GM19395 (cell line): ENCODE measurements around the gene PPP1R12B.
A peak's percentile ranks its signal among the peaks of the same experiment; 100 is the strongest.
"Not testable (repeated sequence)": the region's sequence is repeated elsewhere in the genome, so short reads cannot be mapped to it uniquely, and the experiment has no call there.

Experiments used
- ATAC-seq: cut with Tn5 transposase; IDR thresholded peaks from one replicate; pipeline ENCODE4 v1.9.1; 2021; ENCODE audit warnings: mild to moderate bottlenecking, moderate library complexity; ENCODE audit not compliant: unreplicated experiment

Gene PPP1R12B

DNA sequence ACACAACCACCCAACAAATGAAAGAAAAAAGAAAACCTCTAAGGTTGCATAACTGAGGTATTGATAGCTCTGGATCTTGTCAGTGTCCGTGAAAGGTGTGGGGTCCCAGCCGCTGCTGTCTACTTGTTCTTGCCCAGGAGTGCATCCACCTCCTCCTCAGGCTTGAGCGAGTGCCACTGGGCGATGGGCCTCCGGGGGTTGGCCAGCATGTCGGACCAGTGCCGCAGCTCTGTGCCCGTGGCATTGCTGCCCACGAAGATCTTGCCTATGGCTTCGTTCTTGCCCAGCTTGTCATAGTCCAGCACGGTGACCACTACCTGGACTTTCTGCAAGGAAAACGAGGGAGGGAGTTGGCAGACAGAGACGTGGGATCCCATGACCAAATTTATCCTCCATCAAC, 248.1 kb downstream of the PPP1R12B start:
- ATAC-seq, result no peak

DNA sequence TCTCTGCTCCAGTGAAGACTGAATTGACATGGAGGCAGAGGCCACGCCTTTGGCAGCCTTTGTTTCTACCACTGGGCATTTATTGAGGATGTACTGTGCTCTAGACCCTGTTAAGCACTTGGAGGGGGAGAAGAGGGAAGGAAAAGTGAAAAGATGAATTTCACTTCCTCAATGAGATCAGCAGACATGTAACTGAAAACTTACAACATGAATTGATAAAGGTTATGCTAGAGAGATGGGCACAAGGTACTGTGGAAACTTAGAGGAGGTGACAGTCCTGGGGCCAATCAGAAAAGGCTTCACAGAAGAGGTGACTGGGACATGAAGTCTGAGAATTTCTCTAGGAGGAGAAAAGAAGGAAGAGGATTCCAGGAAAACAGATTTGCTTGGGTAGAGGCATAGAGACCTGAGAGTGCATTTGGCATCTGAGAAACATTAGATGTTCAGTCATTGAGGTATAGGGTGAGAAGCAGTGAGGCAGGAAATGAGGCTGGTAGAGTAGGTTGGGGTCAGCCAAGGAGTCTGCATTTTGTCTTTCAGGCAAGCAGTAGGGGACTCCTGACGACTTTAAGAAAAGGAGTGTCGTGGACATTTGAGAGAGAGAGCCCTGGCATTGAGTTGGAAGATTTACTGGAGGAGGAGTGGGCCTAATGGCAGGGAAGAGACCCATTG, 248.7 kb downstream of the PPP1R12B start:
- ATAC-seq, result no peak

DNA sequence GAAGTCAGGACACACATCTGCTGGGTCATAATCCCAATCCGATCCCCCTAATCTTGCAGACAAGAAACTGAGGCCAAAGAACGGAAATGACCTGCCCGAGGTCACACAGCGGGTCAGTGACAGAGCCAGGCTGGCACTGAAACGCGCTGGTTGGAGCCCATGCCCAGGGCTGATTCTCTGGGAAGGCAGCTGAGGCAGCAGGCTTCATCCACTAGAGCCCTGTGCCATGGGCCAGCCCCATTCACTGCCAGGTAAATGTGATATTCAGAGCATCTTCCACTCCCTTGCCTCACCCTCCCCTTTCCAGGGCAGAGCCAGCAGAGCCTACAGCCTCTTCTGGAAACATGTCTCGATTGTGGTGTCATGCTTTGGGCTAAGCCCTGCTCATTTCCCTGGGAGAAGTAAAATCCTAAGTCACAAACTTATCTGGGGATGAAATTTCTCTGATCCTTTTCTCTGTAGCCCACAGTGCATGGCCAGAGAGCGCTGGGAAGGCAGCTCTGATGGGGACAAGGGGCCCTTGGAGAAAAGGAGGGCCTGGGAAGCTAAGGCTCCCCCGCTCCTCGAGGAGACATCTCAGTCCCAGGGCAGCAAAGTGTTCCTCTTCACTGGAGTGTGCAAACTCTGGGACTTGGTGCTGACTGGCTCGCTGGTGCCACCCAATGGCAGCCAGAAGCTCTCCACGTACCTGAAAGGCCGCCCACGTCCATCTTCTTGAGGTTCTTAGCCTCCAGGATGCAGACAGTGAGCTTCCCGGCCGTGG, 251.4 kb downstream of the PPP1R12B start:
- ATAC-seq, result no peak

DNA sequence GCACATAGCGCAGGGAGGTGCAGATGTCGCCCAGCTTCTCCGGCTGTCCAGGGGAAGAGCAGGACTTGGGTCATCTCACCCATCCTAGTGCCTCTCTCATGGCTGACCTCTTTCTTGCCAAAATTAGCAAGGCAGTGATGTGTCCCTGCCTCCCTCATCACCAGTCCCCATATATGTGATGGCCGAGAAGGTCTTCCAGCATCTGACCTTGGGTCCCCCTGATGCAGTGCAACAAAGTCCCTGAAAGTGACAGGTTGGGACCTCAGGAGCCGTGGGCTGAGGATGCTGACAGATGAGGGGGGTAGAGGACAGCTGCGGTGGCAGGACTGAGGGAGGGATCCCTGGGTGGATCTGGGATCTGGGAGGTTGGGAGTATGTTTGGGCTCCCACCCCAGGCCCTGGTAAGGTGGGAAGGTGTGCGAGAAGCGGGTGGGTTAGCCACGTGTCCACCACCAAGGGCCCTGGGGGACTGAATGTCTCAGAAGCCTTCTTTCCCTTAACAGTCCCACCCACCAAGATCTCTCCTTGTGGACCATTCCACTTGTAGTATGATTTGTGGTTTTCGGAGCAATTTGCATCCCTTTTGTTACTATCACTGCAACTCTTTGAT, 252.0 kb downstream of the PPP1R12B start:
- ATAC-seq, result no peak

DNA sequence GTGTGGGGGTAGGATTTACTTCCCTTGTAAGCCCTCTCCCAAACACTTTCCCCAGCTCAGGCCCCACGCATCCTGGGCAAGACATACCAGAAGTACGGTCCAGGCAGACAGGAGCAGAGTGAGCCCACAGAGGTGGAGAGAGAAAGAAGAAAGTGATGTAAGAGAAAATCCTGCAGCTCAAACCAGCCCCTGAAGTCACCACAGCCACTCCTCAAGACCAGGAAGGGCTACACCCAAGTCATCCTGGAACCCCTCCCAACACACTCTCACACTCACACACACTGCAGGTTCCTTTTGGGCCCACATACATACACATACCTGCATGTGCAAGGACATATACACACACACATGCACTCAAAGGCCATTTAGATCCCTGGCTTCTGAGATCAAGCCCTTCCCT, 254.9 kb downstream of the PPP1R12B start:
- no peak for ATAC-seq

DNA sequence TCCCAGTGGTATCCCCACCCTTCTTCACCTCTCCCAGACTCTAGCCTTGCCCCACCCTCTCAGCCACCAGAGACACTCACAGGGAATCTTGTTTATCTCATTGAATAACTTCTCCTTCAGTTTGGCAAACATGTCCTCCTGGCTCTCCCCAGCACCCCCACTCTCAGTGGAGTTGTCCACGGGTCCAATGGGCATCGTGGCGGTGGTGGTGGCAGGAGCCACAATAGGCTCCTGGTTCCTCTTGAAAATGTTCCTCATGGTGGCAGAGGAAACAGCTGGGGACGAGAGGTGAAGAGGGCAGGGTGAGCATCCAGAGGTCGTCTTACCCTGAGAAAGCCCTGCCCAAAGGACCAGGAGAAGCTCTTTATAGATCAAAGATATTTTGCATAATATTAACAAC, 257.0 kb downstream of the PPP1R12B start:
- ATAC-seq, result no peak

DNA sequence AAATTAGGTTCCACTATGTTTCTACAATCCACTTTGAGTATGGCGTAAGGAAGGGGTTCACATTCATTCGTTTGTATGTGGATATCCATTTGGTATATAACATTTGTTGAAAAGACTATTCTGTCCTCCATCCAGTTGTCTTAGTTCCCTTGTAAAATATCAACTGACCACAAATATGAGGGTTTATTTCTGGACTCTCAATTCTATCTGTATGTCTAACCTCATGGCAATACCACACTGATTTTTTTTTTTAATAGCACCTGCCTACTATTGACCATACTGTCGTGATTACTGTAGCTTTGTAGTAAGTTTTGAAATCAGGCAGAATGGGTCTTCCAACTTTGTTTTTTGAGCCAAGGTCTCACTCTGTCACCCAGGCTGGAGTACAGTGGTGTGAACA, 263.5 kb downstream of the PPP1R12B start:
- not testable (repeated sequence) for ATAC-seq

DNA sequence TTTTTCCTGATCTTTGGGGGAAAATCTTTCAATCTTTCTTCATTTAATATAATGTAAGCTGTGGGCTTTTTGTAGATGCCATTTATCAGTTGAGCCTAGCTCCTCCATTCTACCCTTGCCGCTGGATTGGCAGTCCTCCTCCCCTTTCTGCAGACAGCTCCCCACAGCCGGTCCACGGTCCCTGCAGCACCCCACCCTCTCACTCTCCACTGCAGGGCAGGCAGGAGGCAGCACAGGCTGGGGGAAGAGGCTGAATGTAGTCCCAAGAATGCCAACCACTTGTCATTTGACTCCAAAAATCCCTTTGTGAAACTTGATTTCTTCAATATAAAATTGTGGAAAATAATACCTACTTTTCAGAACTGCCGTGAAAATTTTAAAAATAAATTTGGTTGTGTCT, 265.1 kb downstream of the PPP1R12B start:
- ATAC-seq, result no peak

DNA sequence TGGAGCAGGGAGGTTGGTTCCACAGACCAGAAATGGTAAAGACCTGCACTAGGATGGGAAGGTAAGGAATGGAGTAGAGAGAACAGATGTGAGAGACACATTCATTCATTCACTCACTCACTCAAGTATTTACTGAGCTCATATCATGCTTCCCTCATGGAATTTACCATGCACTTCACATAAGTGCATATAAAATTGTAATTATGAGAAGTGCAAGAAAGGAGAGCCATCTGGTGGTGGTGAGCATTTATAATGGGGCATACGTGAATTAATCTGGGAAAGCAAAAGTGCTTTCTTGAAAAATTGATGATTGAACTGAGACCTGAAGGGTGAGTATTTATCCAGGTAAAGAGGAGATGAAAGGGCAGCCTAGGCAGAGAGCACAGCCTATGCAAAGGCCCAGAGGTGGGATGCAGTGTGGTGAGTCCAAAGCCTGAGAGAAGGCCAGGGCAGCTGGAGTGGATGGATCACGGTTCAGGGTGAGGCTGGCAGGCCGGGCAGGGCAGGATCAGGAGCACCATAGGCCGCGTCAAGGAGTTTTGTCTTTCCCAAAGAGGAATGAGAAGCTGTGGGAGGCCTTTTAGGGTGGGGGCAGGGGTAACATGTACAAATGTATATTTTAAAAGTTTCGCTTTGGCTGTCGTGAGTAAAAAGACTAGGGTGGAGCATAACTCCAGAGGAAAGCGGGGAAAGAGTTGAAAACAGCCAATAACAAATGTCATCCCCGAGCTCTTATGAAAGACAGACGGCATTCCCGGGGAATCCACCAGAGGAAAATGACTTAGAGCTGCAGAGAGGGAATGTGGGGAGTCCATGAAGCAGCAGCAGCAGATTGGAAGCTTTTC, 266.1 kb downstream of the PPP1R12B start:
- not testable (repeated sequence) for ATAC-seq

DNA sequence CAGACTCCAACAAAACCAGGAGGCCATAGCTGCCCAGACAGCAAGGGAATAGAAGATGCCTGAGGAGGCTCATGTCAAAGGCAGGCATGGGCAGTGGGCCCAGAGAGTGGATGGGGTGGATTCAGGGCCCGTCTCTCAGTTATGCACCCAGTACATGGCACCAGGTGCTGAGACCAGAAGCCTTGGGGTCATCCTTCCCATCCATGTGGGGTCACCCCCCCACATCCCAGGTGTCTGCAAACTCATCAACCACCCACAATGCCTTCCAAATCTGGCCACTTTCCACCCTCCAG, 266.7 kb downstream of the PPP1R12B start:
- not testable (repeated sequence) for ATAC-seq

DNA sequence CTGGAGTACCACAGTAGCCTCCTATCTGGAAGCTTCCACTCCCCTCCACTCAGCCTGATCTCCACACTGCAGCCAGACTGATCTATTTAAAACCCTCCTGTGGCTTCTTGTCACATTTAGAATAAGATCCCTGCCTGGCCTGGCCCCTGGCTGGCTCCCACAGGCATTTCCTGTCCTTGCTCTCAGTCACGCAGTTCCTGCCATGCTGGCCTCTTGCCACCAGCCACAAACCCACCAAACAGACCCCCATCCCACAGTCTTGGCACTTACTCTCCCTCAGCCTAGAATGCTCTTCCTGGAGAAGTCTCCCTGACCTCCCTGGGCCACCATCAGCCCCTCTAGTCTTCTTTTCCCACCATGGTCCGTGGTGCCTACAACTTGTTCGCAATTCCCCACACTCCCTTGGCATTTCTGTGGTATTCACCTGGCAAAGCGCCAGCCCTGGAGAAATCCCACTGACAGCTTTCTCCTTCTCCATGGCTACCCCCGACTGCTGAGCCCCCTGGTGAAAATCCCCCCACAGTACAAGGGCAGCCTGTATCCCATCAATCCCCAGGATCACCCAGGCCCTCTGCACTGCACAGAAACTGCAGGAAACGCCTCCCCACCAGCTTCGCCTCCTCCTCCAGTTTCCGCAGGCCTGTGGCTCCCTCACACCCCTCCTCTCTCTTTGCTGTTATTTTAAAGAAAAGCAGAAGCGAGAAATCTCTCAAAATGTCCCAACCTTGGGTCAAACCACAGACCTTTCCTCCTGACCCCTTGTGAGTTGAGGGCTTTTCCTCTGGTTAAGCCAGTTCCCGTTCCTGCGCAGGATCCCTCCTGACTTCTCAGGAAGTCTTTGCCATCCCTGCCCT, 267.2 kb downstream of the PPP1R12B start:
- ATAC-seq, result peak; percentile 65

DNA sequence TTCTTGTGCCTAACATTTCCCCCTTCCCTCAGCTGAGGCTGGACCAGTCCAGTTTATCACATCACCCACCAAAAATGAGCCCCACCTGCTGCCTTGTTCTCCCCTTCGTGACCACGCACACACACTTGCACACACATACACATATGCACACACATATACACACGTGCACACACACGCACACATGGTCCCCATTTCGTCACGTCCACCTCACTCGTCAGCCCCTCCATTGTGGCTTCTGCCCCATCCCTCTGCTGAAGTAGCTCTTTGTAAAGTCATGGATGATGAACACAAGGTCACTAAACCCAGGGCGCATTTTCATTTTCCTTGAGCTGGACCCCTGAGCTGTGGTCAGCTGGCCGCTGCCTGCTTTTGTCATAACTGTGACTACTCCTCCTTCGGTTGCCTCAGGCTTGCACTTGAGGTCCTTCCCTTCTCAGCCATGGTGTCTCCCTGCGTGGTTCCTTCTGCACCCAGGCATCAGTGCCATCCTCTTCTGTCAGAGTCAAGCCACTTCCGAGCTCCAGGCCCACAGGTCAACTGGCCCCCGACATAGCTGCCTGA, 267.9 kb downstream of the PPP1R12B start:
- peak; percentile 36 for ATAC-seq

DNA sequence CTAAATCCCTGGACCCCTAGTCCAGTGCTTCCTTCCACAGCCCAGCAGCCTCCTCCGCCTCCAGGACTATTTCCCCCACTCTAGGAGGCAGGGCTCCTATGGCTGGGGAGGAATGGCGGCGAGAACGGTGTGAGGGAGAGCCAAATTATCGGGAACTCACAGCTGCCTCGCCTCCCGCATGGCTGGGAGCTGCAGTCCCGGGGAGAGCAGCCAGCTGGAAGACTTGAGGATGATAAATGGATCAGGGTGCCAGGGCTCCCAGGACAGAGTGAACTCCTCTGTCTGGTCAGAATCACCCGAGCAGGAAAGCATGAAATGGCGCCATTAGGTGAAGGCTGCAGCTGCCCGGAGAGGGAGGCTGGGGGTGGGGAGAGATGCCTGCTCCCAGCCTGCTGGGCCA, 270.5 kb downstream of the PPP1R12B start:
- ATAC-seq, result not testable (repeated sequence)

DNA sequence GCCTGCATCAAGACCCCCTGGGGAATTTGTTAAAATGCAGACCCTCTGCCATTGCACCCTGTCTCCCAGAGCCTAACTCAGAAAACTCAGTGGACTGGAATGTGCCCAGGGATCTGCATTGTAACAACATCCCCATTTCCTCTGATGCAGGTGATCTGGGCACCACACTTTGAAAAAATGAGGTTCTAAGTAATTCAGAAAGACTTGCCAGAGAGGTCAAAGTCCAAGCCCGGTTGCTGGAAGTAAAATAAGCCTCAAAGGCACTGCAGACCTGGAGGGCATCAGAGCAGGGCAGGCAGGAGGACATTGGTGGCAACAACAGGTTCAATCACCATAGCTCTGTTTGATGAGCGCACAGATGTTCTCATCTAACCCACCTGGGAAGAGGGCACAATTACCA, 271.0 kb downstream of the PPP1R12B start:
- no peak for ATAC-seq

DNA sequence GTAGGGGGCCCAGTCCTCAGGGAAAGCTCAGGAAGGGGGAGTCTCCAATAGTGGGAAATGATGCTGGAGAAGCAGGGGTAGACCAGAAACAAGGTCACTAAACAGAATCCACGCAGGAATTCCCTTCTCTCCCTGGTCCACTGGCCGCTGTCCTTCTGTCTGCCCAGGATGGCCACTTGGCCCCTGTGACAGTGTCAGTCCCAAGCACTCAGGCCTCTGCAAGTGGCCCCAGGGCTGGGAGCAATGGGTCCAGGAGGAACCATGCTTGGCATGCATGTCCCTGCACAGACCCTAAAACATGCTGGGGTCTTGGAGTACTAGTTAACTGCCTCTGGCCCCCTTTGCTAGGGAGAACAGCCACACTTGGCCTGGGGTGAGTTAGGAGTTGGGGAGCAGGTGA, 271.5 kb downstream of the PPP1R12B start:
- not testable (repeated sequence) for ATAC-seq

DNA sequence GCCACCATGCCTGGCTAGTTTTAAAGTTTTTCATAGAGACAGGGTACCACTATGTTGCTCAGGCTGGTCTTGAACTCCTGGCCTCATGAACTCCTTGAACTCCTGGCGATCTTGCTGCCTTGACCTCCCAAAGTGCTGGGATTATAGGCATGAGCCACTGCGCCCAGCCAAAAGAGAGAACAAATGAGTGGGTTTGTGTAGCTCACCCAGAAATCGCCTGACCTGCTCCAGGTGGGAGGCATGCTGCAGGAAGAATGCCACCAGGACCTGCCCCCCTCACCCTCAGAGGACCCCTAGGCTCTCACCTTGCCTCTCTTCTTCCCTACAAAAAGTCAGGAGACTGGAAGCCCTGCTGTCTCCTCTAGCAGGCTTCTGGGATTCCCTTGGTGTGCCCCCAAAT, 272.9 kb downstream of the PPP1R12B start:
- no peak for ATAC-seq

DNA sequence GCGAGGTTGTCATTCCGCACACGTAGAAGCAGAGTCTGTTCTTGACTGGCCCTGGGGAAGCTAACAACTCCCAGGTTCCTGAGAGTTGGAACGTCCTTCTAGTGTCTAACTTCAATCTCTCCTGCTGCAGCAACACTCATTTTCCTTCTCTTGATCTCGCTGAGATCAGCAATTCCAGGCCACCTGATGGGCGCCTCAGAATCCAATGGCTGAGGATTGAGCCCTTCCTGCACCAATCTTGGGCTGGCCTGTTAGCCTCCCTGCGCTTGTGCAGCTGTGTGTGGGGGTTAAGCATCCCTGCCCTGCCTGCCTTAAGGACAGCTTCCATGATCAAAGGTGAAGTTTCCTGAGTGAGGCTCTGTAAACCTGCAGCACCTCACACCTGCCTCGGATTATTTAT, 273.9 kb downstream of the PPP1R12B start:
- ATAC-seq, result no peak

DNA sequence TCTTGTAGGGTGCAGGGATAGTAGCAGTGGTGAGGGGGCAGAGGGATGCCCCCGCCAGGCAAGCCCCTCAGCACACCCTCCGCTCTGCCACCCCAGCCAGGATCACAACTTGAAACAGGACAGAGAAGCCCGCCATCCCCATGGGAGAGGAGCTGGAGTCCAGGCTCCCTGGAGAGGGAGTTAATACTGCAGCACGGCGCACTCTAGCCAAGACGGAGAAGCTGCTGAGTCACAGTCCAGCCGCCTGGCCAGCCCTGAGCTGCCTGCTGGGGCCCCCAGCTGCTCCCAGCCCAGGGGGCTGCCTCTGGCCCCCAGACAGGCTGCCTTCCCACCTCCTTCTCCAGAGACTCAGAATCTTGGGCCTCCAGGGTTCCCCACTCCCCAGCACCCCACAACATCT, 274.6 kb downstream of the PPP1R12B start:
- no peak for ATAC-seq

DNA sequence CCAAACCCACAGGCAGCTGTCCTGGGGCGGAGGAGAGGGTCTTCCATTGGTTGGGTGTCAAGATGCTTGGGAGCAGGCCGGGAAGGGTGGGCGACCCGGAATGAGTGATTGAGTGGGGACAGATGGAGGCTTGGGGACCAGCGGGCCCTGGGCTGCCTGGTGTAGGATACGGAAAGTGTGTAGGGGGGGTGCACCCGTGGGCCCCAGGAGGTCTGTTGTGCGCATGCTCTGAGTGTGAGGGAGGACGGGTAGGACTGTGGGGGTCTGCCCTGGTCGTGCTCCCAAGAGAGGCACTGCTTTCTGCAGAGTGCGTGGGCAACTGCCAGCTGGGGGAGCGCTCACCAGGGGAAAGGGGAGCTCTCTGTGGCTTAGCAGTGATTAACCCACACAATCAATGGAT, 275.0 kb downstream of the PPP1R12B start:
- ATAC-seq, result not testable (repeated sequence)

DNA sequence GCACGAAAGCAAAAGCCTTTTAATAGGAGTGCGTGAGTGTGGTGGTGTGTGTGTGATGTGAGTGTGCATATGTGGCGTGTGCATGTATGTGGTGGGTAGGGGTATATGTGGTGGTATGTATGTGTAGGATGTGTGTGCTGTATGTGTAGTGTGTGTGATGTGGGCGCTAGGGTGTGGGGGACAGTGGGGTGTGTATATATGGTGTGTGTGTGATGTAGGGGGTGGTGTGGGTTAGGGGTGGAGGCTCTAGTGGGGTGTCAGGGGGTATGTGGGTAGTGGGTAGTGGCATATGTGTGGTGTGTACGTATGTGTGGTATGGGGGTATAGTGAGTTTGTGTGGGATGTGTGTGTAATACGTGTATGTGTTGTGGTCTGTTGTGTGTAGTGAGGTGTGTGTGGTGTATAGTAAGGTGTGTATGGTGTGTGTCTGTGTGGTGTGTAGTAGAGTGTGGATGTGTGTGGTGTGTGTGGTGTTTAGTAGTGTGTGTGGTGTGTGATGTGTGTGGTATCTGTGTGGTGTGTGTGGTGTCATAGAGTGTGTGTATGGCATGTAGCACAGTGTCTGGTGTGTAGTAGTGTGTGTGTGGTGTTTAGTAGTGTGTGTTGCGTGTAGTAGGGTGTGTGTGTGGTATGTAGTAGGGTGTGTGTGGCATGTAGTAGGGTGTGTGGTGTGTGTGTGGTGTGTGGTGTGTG, 275.7 kb downstream of the PPP1R12B start:
- ATAC-seq, result no peak
